Superior temporal gyrus (tissue), 1 donor: ENCODE data around the gene PMVK.
"Not testable (repeated sequence)": the region's sequence is repeated elsewhere in the genome, so short reads cannot be mapped to it uniquely, and the experiment has no call there.

Experiments used
- DNase-seq: peaks from one replicate; pipeline ENCODE4 v3.0.0-alpha.2; 2016; ENCODE audit errors: extremely low spot score

The PMVK gene

DNA sequence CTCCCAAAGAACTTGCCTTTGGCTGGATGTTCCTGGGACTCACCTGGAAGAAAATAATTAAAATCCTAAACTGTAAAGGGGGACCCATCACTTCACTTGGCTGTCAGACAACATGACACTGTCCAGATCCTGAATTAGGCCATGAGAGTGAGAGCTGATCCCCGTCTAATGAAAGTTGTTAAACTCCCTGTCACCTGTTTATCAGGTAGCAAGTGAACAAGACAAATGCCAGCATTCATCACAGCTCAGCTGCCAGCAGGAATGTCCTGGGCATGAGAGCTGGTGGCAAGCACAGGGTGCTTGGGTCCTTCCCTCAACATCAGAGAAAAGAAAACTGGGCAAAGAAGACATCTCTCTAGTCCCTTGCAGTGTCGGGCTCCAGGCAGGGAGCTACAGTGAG lies 23.8 kb downstream of the PMVK start:
- DNase-seq, result no peak

DNA sequence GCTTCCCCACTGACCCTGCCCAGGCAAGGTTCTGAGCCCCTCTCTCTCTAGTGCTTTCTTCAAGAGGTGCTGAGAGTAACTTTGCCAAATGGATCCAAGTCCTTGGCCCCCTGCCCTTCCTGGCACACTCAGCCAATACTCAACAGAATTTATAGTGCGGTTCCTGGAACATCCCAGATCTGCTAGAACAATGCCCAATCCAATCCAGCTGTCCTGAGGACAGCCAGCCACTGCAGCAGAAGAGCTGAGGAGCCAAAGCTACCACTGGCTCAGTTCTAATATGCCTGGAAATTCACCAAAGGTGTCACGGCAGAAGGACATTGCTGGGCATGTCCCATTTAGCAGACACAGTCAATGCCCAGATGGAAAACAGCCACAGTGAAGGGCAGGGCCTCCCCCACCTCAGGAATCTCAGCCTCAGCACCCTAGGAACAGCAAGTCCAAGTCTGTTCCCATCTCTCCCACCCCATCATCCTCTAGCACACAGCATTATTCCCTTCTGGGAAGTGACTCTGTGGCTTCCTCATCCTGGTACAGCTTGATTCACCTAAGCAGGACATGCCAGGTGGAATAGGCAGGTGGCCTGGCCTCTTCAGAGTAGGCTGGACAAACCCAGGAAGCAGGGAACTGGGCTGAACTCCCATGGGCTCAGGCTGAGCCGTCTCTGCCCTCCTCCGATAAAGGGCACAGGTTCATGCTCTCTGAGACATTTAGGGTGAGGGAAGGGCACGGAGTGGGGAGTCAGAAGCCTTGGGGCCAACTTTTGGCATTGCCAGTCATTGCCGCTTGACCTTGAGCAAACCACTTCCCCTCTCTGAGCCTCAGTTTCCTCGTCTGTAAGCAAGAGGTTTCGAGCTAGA lies 24.6 kb downstream of the PMVK start:
- no peak for DNase-seq

DNA sequence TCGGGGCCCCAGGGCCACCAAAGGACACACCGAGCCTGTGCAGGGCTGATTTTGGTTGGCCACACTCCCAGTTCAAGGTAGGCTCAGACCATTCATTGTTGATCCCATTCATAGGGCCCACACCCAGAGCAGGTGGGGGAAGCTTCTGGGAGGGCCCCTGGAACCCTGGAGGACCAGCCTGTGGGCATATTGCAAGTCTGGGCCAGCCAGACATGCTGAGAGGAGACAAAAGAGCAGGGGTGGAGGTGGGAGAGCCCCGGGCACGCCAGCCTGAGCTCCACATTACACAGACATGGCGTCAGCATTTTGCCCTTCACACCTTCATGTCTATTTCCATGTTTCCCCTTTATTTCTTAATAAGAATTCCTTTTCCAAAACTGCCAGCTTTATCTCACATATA lies 25.7 kb downstream of the PMVK start:
- no peak for DNase-seq

DNA sequence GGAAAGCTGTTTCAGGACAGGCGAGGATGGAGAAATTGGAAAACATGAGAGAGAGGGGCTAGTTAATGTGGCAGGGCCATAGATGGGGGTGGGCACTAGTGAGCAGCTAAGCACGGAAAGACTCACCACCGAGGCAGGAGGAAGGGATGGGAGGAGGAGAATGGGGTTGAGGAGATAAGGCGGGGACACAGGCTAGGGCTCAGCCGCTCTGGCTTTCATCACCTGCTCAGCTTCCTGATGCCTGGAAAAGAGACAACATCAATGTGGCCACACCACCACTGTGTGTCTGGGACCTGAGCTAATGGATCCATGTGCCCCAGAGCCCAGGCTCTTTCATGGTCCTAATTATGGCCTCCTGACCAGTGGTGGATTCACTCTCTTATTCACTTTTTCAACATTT lies 27.6 kb downstream of the PMVK start:
- DNase-seq, result no peak

DNA sequence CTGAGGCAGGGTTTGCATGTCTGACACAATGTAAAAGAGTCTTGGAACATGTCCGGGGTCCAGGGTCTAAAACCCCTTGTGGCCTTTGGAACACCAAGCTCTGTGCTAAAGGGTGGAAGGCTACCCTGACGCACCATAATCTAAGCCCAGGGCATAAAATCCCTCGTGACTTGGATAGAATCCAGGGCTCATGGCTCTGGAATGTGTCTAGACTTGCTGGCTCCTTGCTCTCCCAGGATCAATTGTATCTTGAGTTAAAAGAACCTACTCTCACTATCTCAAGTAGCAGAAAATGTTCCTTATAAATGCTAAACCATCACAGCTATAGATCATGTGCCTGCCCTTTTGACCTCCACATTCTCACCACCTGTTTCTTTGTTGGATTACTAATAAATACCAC lies 28.4 kb downstream of the PMVK start:
- not testable (repeated sequence) for DNase-seq

DNA sequence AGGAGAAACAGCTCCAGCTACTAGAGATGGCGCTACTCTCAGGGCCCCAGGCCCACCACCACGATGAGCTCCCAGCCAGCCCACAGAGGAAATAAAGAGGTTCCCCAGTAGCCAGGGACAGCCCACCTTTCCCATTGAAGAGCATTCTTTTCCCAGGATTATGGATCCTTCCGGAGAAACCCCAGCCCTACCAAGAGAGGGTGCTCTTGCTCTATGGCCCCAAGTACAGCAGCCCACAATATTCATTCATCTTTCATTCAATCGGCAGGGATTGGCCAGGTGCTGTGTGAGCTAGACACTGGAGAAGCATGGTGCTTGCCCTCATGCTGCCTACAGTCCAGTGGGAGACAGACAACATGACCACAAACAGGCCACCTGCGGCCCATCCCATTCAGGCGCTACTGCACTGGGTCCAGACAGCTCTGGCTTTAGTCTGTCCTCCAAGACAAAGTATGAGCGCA lies 29.9 kb downstream of the PMVK start:
- DNase-seq, result no peak

DNA sequence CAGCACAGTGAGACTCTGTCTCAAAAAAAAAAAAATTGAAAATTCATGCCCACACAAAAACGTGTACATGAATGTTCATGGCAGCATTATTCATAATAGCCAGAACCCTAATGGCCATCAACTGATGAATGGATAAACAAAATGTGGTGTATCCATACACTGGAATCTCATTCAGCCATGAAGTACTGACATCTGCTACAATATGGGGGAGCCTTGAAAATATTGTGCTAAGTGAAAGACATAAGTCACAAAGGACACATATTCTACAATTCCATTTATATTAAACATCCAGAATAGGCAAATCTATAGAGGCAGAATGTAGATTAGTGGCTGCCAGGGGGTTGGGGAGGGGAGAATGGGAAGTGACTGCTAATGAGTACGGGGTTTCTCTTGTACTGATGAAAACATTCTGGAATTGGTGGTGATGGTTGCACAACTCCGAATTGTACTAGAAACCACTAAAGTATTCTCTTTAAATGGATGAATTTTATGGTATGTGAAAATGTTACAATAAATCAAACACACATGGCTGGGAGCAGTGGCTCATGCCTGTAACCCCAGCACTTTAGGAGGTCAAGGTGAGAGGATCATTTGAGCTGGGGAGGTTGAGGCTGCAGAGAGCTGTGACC lies 33.5 kb downstream of the PMVK start:
- DNase-seq, result no peak

DNA sequence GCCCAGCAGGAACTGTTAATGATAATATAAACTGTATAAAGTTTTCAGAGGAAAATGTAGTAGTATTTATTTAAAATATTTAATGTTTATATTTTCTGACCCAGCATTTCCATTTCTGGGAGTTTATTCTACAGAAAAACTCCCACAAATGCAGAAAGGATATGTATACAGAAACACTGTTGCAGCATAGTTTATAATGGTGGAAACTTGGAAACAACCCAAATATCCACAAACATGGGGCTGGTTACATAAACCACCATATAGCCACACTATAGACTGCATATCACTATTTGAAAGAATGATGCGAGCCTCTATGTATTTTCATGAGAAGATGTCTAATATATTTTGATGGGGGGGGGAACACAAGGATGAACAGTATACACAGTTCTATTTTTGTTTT lies 34.9 kb downstream of the PMVK start:
- no peak for DNase-seq

DNA sequence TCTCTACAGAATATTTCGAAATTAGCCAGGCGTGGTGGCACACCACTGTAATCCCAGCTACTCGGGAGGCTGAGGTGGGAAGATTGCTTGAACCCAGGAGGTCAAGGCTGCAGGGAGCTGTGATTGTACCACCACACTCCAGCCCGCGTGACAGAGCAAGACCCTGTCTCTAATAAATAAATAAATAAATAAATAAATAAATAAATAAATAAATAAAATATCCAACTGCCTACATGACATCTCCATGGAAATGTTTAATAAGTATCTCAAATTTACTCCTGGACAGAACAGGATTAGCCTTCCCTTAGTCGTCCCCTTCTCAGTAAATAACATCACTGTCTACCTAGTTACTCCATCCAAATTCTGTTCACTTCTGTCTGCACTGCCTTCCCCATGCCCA lies 37.5 kb downstream of the PMVK start:
- DNase-seq, result no peak

DNA sequence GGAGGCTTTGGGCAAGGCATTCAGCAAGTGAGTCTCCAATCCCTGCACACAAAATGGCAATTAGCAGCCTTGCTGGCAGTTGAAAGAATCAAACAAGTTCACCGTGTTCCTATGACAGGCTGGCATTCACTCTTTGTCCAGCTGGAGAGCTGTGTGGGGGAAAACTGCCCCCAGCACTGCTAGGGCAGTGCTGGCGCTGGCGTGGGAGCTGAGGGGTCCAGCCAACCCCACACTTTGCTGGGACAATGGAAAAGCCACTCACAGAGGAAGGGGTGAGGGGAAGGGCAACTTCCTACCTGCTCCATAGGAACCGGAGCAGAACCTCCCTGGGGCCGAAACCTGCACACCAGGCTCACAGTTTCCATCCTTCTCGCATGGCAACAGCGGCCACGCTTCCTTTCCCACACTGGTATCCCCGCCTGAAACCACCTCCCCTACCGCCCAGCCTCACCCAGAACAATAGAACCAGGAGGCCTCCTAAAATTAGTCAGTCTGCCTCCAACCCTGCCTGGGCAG lies 39.7 kb downstream of the PMVK start:
- DNase-seq, result peak; percentile 45

DNA sequence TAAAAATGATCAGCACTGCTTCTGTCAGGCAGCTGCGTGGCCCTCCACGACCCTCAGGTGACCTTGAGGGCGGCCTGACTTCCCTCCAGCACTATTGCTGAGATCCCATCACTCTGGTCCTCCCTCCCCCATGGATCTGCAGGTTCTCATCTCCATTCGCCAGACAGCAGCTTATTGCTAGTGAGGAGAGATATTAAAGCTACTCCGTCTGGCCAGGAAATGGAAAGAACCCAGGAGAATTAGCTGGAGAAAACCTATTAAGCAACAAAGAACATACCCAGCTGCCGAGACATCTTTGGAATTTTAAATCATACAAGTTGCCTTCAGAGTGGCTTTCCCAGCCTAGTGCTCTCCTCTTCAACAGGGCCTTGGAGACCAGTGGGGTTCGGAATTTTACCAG lies 40.7 kb downstream of the PMVK start:
- DNase-seq, result no peak

DNA sequence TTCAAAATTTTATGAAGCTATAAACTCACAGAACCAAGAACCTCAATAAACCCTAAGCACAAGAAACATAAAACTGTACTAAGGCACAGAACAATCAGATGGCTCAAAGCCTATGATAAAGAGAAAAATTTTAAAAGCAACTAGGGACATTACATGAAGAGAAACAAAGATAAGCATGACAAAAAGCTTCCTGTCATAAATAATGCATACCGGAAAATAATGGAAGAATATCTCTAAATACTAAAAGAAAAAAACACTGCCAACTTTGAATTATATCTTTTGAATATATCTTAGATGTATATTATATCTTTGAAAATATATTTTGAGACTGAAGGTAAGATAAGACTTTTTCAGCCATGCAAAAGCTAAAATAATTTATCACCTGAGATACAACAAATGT lies 45.1 kb downstream of the PMVK start:
- DNase-seq, result no peak

DNA sequence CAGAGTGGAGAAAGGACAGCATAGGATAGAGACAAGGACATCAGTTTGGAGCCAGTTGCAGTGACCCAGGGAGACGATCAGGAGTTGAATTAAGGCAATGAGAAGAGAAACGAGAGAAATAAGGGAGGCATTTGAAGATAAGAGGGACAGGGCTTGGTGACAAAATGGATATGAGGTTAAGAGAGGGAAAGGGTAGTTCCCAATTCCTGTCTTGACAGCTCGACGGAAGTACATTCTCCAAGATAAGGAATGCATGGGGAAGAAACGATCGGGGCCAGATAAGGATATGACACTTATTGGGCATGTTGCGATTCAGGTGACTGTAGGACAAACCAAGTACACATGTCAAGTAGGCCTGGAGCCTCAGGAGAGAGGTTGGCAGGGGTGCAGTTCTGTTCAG lies 47.8 kb downstream of the PMVK start:
- DNase-seq, result no peak

DNA sequence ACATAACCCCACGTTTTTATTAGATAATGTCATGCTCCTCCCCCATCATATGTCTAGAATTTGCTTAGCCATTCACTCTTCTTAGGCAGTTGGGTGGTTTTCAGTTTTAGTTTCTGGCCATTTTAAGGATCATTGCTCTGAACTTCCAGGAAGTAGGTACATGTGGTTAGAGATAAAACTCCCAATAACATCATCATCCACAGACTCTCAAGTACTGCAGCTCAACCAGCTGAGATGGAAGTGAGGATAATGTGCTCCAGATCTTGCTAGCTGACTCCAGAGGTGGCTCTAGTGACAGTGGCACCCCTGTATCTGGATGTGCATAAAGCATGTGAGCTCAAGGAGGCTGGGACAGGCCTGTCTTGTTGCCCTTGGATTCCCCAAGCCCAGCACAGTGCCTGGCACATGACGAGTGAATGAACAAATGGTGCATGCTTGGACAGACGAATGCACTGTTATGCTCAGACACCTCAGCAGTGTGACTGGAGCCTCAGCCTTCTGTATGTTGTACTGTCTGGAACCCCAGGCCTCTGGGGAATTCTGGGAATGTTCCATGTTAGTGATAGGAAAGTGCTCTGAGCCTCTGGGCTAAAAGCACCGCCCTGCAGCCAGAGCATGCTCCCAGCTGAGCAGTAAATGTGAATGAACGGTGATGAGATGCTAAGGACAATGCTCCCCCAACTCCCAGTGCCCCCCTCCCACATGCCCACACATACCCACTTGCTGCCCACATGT lies 50.1 kb downstream of the PMVK start:
- no peak for DNase-seq

DNA sequence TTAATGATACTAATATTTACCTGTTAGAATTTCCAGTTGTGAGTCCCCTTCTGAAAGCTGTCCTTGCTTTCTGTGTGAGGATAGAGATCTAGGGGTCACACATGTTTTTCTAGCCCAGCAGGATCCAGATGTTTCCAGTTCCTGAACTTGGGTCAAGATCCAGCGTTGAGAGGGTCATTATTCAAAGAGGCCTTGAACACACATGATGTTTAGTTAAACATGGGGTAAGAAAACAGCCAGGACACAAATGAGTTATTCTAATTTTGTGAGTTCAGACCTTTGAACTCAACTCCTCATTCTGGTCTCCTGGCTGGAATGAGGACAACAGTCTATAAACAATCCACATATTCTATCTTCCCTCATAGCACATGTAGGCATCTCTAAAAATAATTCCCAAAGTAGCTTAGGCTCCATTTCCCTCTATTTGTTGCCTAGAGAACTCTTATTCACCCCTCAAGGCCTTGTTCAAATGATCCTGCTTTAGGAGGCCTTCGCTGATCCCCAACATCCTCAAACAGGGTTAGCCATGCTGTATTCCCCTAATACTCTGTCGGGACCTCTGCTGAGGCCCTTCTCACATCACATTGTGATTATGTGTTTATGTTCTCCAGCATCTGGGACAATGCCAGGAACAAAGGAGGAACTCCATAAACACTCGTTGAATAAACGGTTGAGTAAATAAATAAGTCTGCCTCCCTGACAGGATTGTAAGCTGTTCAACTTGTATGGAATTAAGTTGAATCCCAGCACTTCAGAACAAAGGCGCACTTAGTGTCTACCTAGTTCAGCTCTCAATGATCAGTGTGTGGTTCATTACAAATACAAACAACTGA lies 51.4 kb downstream of the PMVK start:
- no peak for DNase-seq

DNA sequence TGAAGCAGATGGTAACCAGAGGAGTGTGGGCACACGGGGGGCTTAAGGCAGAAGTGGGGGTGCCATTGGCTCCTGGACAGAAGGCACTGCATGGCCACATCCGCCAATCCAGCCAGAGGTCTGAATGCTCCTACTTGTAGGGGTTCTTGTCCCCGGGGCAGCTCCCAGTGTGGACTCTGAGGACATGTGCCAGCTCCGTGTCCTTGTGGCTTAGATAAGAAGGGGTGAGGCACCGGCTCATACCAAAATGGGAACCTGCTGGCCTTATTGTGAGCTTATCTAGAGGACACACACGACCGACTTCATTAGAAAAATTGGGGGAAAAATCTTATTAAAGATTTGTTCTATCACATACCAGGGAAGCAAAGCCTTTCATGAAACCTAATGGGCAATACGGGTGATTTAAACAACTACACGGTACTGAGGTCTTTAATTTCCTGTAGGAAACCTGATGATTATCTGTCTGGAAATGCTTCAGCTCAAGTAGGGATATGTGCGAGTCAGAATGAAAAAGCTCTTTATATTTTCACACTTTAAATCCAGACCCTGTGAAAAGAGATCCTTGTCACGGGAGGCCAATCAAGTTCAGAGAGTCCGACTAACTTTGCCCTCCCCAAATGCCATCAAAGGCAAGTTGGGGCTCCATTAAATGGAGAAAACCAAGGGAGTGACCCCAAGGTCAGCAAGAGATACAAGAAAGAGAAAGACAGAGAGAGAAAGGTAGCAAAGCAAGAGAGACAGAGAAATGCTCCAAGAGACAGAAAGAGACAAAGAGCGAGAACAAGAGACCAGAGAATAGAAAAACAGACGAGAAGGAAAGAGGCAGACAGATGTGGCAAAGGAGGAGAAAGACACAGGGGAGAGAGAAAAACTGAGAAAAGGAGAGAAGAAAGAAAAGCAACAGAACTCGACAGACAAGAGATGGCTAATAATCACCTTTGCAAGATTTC lies 52.3 kb downstream of the PMVK start:
- DNase-seq, result no peak

DNA sequence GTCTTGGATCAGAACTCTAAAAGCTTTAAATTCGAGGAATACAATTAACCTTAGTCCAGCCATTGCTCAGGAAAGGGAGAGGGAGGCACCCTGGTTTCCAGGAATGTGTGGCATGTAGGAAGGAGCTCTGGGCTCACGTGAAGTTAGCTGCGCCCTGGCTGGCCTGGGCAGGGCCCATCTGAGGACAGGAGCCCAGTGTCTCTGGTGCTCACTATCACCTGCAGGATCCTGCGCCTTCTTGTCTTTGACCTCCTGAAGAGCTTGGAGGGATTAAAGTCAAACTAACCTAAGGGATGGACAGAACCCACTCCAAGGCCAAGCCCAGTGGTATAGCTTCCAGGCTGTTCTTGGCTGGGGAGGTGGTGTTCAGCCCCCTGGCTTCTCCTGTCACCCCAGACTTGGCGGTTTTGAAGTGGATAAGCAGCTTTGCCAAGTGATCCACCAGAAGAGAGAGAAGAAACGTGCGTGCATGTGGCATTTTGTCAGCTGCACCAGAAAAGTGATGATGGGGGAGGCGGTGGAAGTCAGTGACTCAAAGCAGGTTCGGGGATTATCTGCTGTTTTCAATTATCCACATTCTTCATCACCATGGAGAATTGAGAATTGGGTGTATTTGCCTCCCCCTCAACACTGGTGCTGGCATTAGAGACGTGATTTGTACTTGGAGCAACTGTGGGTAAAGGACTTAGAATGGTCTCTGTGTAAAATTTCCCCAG lies 54.5 kb downstream of the PMVK start:
- DNase-seq, result no peak

DNA sequence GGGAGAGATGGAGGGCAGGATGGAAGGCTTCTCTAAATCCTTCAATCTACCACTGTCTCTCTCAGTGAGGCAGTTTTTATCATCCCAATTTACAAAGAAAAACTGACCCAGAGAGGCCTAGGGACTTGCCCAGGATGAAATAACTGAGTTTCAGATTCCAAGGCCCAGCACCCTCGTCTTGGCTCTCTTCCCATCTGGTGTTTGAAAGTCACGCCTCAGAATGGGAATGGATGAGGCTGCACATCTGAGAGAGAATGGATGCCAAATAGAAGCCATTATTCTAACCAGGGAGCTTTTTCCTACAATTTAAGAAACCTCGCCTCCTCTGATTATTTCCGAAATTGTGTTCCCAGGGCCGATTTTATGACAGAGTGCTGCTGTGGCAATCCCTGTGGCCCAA lies 55.8 kb downstream of the PMVK start:
- DNase-seq, result no peak

DNA sequence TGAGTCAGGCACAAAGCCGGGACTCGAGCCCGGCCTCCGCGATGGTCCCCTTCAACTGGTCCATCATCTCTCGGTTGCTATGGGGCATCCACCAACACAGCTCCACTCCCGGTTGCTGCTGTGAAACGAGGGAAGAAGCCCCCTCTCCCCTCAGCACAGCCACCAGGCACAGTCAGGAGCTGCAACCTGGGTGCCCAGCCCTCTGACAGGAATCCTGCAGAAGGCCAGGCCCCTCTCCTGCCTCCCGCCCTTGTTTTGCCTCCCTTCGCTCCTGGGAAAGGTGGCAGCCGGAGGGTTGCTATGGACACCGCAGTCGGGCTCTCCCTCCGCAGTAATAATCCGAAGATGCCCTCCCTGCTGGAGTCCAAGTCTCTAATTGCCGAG lies 57.5 kb downstream of the PMVK start:
- no peak for DNase-seq
